Esophagus muscularis mucosa (tissue), 4 donors: ENCODE measurements around the gene MYO1B. TPM values are rescaled to one million over a fixed set of nuclear protein-coding genes. Genes with fewer than 3 reads are reported as not detected.
A peak's percentile ranks its signal among the peaks of the same experiment; 100 is the strongest.

ENCODE experiments used
- DNase-seq: peaks from one replicate; pipeline ENCODE4 v3.0.0-alpha.2; 2017; ENCODE audit errors: extremely low spot score
- H3K27ac ChIP-seq, 4 donors: fragments of 200-600 bp; sonication (generic); replicated peaks in 1 of 4; 1 replicate in 3 of 4; 2 replicates in 1 of 4; pipeline ENCODE4 v1.5.1; 2016 to 2019; ENCODE audit warnings: mild to moderate bottlenecking in 1 of 4
- H3K27me3 ChIP-seq, 4 donors: fragments of 200-600 bp; sonication (generic); one replicate each; pipeline versions ENCODE4 v1.5.1 to v1.6.0; 2016 to 2019
- H3K36me3 ChIP-seq, 4 donors: fragments of 200-600 bp; sonication (generic); one replicate each; pipeline ENCODE4 v1.5.1; 2016 to 2019
- H3K4me1 ChIP-seq, 4 donors: fragments of 200-600 bp; sonication (generic); one replicate each; pipeline ENCODE4 v1.5.1; 2016 to 2019
- H3K4me3 ChIP-seq, 4 donors: fragments of 200-600 bp; sonication (generic); 1 replicate in 2 of 4; 2 replicates in 2 of 4; pipeline ENCODE4 v1.5.1; 2016 to 2019; ENCODE audit warnings: mild to moderate bottlenecking in 4 of 4, moderate library complexity in 1 of 4
- H3K9me3 ChIP-seq, 4 donors: fragments of 200-600 bp; sonication (generic); 1 replicate in 3 of 4; 2 replicates in 1 of 4; pipeline ENCODE4 v1.5.1; 2016 to 2019
- CTCF ChIP-seq, 3 experiments: fragments of 200-600 bp in 2 of 3; fragments of 450-650 bp in 1 of 3; sonication (generic) in 2 of 3; IDR thresholded peaks; one replicate each; pipeline ENCODE4 v1.5.1; 2017 to 2019; ENCODE audit warnings: antibody characterized with exemption in 3 of 3, mild to moderate bottlenecking in 2 of 3, moderate library complexity in 1 of 3
- EP300 ChIP-seq: sonication (generic); formaldehyde crosslinking; IDR thresholded peaks from one replicate; pipeline ENCODE4 v1.6.1; 2017; ENCODE audit warnings: antibody characterized with exemption
- POLR2A ChIP-seq: fragments of 450-650 bp; IDR thresholded peaks from one replicate; pipeline ENCODE4 v1.6.1; 2017; ENCODE audit warnings: antibody characterized with exemption, moderate library complexity, mild to moderate bottlenecking, low read depth
- POLR2AphosphoS5 ChIP-seq, 2 donors: sonication (generic); formaldehyde crosslinking; IDR thresholded peaks; one replicate each; pipeline ENCODE4 v1.6.1; 2017; ENCODE audit warnings: antibody characterized with exemption in 2 of 2
- WGBS: methylation state at CpG from one replicate; pipeline ENCODE4 v1.1.5; 2018; 5-methylcytosine and 5-hydroxymethylcytosine counted together
- intact Hi-C: fragments of 100-400 bp; cut with DNase I; formaldehyde crosslinking; loops from one replicate; pipeline ENCODE4 v1.15.1; 2023
- total RNA-seq, 4 donors: library from RNA; depleted of rRNA; stranded (reverse); fragments of >200 nt; gene quantifications; one replicate each; pipeline versions ENCODE4 v1.1.0 to v1.2.1, GENCODE V29; 2016

Gene MYO1B
- total RNA-seq, 4 donors from 2014 or later: 14.8 to 17.3 (median 15.9) TPM

- Histone ChIP-seq H3K9me3 (no peaks in the 10 kb centered on the region), H3K27me3 (no peaks in the 10 kb centered on the region), H3K4me3 (no peak overlapping the region), H3K4me1 (peaks cover 22 to 33% (median 26%) of the 10 kb centered on the region in 4 donors), H3K36me3 (no peaks in the 10 kb centered on the region), H3K27ac (no peak overlapping the region)
- no peak for TF ChIP-seq CTCF (IDR thresholded peaks at IDR 0.05)
- no peak for TF ChIP-seq EP300
- no peak for TF ChIP-seq POLR2A
- no peak for TF ChIP-seq POLR2AphosphoS5 (IDR thresholded peaks at IDR 0.05)
- peak; percentile 45 for DNase-seq
- WGBS: 64% methylated on average over 2 of the region's 2 CpGs
- intact Hi-C loops: no loop called here
These were observed 74.0 kb downstream of the MYO1B start for GRCh38 chr2:191319186-191319585.

DNA sequence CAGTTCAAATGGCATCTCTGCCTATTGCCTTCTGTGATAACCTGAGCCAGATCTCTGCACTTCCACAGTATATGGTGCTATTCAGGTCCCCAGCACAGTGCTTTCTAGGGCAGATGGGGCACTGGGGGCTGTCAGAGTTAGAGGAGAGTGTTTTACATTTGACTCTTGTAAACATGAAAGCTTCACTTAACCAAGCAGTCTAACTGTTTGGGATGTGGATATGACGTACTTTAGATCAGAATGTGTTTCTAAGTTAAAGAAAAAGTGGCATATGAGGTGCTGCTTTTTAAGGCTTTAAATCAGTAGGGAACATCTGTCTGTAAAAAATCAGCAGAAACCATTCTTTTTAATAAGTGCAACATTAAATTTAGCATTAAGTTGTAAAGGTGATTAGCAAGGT lies 75.7 kb downstream of the MYO1B start:
- Histone ChIP-seq H3K27ac (no peak overlapping the region), H3K36me3 (no peaks in the 10 kb centered on the region), H3K9me3 (no peaks in the 10 kb centered on the region), H3K27me3 (no peaks in the 10 kb centered on the region), H3K4me3 (no peak overlapping the region), H3K4me1 (peaks cover 22 to 33% (median 26%) of the 10 kb centered on the region in 4 donors)
- DNase-seq: no peak
- 95% methylated on average over 1 of the region's 1 CpG for WGBS
- intact Hi-C loops: no loop called here
- no peak for TF ChIP-seq EP300
- no peak for TF ChIP-seq CTCF (IDR thresholded peaks at IDR 0.05)
- no peak for TF ChIP-seq POLR2A
- TF ChIP-seq POLR2AphosphoS5 (IDR thresholded peaks at IDR 0.05): no peak

- no peak overlapping the region for H3K4me3 ChIP-seq
- TF ChIP-seq EP300 (no peak), CTCF (IDR thresholded peaks at IDR 0.05) (no peak), POLR2A (no peak), POLR2AphosphoS5 (IDR thresholded peaks at IDR 0.05) (no peak)
- intact Hi-C loops: no loop called here
- H3K27ac ChIP-seq: peak overlapping the region in 1 of 4 donors; percentile 1
- peak; percentile 62 for DNase-seq
- H3K27me3 ChIP-seq: no peaks in the 10 kb centered on the region
- WGBS: 55% methylated on average over 4 of the region's 4 CpGs
- H3K9me3 ChIP-seq: no peaks in the 10 kb centered on the region
- peaks cover 22 to 33% (median 26%) of the 10 kb centered on the region in 4 donors for H3K4me1 ChIP-seq
- H3K36me3 ChIP-seq: no peaks in the 10 kb centered on the region
These were observed 76.9 kb downstream of the MYO1B start for GRCh38 chr2:191321861-191322662.

- no peak for TF ChIP-seq POLR2AphosphoS5 (IDR thresholded peaks at IDR 0.05)
- no peak for TF ChIP-seq CTCF (IDR thresholded peaks at IDR 0.05)
- no peak for TF ChIP-seq EP300
- TF ChIP-seq POLR2A: no peak
- Histone ChIP-seq H3K27me3 (no peaks in the 10 kb centered on the region), H3K4me3 (no peak overlapping the region), H3K27ac (no peak overlapping the region), H3K9me3 (no peaks in the 10 kb centered on the region), H3K4me1 (peaks cover 21 to 31% (median 24%) of the 10 kb centered on the region in 4 donors), H3K36me3 (no peaks in the 10 kb centered on the region)
- whole genome bisulfite sequencing: 90% methylated on average over 2 of the region's 2 CpGs
- intact Hi-C loops: no loop called here
- DNase-seq: peak; percentile 14
These were observed 77.8 kb downstream of the MYO1B start for GRCh38 chr2:191322828-191323506.
